ENCODE data around the gene EGR1. TPM values are rescaled to one million over a fixed set of nuclear protein-coding genes. Genes with fewer than 3 reads are reported as not detected.
A peak's percentile ranks its signal among the peaks of the same experiment; 100 is the strongest.

The EGR1 gene
- polyA plus RNA-seq = under 1 TPM in 2 of 3 donors, not detected in 1; 0.52 to 0.99 TPM

DNA sequence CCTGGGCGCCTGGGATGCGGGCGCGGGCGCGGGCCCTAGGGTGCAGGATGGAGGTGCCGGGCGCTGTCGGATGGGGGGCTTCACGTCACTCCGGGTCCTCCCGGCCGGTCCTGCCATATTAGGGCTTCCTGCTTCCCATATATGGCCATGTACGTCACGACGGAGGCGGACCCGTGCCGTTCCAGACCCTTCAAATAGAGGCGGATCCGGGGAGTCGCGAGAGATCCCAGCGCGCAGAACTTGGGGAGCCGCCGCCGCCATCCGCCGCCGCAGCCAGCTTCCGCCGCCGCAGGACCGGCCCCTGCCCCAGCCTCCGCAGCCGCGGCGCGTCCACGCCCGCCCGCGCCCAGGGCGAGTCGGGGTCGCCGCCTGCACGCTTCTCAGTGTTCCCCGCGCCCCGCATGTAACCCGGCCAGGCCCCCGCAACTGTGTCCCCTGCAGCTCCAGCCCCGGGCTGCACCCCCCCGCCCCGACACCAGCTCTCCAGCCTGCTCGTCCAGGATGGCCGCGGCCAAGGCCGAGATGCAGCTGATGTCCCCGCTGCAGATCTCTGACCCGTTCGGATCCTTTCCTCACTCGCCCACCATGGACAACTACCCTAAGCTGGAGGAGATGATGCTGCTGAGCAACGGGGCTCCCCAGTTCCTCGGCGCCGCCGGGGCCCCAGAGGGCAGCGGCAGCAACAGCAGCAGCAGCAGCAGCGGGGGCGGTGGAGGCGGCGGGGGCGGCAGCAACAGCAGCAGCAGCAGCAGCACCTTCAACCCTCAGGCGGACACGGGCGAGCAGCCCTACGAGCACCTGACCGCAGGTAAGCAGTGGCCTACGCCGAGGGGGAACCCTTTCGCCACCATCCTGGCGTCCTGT lies at the start of gene EGR1:
Gene EGR1 (plus strand): TSS at position 219 of the 864 bp plus-strand sequence. CDS start 283 bp downstream, at position 502.
- peaks cover 0 to 8% (median 4%) of the 10 kb centered on the region in 3 donors for H3K36me3 Mint-ChIP-seq
- no peaks in the 10 kb centered on the region for H3K9me3 Mint-ChIP-seq
- peak within 1 kb of the TSS; percentile 88 to 91 (median 90) for H3K4me3 Mint-ChIP-seq
- H3K4me1 Mint-ChIP-seq = peaks cover 24 to 25% of the 10 kb centered on the region in 2 donors
- DNase-seq = peak; percentile 97 to 98 (median 98)
- peaks cover 4 to 14% (median 6%) of the 10 kb centered on the region in 3 donors for H3K27me3 Mint-ChIP-seq (ENCODE audit: low read depth in 3 of 3)
- peak within 1 kb of the TSS; percentile 93 to 98 (median 94) for H3K27ac Mint-ChIP-seq

DNA sequence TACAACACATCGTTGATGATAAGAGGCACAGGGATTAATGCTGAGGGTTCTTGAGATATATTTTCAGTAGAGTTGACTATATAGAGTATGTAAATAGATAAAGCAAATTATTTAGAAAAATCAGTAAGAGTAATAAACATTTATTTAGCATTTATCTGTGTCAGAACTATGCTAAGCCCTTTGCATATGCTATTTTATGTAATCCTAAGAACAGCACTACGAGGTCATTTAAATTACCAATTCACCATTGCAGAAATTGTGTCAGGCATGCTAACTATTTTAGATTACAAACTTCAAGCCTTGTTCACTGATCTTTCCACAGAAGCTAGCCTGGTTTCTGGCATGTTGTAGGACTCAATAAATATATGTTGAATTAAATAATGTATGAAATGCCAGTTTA lies 46.8 kb upstream of the EGR1 start:
- no peak overlapping the region for H3K4me3 Mint-ChIP-seq
- peaks cover 0 to 2% (median 2%) of the 10 kb centered on the region in 3 donors for H3K27me3 Mint-ChIP-seq (ENCODE audit: low read depth in 3 of 3)
- H3K27ac Mint-ChIP-seq = peak overlapping the region in 1 of 6 donors; percentile 57
- no peaks in the 10 kb centered on the region for H3K4me1 Mint-ChIP-seq
- H3K9me3 Mint-ChIP-seq = no peaks in the 10 kb centered on the region
- H3K36me3 Mint-ChIP-seq = peaks cover 23 to 54% (median 23%) of the 10 kb centered on the region in 3 donors
- no peak for DNase-seq

DNA sequence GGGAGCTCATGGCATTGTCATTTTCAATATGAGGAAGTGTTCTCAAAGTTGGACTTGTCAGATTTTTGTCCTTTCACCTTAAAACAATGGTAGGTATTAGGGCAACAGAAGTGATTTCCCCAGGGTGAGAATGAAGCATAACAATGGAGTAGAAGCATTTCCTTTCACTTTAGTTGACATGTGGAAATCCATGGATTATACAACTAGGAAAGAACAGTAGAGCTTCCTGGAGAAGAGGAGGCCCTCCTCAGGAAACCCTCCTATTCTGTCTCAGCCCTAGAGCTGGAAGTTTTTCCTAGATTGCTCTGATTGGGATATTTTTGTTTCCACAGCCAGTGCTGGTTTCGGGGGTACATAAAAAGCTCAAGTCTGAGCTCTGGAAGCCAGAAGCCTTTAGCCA lies 40.2 kb upstream of the EGR1 start:
- H3K36me3 Mint-ChIP-seq = peaks cover 40 to 65% (median 43%) of the 10 kb centered on the region in 3 donors

DNA sequence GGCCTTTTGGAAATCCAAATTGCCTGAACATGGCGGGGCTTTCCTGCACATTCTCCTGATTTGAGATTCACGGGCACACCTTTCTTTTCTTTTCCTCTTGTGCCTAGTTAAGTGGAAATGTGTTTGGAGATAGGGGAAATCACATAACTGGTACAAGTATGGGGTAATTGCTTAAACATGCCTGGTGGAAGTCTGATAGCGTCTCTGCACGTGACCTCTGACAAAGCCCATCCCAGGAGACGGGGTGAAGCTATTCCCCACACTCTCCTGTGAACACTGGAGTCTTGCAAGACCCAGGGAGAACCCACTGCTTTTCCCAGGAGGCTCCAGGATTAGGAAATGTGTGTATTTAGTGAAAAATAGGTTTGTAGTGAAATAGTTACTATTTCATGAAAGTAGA lies 29.3 kb upstream of the EGR1 start:
- Mint-ChIP-seq H3K9me3 (no peaks in the 10 kb centered on the region), H3K27me3 (ENCODE audit: low read depth in 3 of 3) (peaks cover 0 to 4% (median 4%) of the 10 kb centered on the region in 3 donors), H3K27ac (peak overlapping the region in 1 of 6 donors; percentile 56), H3K36me3 (peaks cover 23 to 32% (median 24%) of the 10 kb centered on the region in 3 donors), H3K4me3 (no peak overlapping the region), H3K4me1 (peaks cover 16 to 26% of the 10 kb centered on the region in 2 donors)
- DNase-seq = no peak

More for the DNA sequence above, 40.2 kb upstream of the EGR1 start:
- H3K27me3 Mint-ChIP-seq (ENCODE audit: low read depth in 3 of 3) = peaks cover 0 to 3% (median 0%) of the 10 kb centered on the region in 3 donors
- H3K4me3 Mint-ChIP-seq = no peak overlapping the region
- DNase-seq = no peak
- no peaks in the 10 kb centered on the region for H3K4me1 Mint-ChIP-seq
- peak overlapping the region in 2 of 6 donors; percentile 2 to 18 for H3K27ac Mint-ChIP-seq
- no peaks in the 10 kb centered on the region for H3K9me3 Mint-ChIP-seq

DNA sequence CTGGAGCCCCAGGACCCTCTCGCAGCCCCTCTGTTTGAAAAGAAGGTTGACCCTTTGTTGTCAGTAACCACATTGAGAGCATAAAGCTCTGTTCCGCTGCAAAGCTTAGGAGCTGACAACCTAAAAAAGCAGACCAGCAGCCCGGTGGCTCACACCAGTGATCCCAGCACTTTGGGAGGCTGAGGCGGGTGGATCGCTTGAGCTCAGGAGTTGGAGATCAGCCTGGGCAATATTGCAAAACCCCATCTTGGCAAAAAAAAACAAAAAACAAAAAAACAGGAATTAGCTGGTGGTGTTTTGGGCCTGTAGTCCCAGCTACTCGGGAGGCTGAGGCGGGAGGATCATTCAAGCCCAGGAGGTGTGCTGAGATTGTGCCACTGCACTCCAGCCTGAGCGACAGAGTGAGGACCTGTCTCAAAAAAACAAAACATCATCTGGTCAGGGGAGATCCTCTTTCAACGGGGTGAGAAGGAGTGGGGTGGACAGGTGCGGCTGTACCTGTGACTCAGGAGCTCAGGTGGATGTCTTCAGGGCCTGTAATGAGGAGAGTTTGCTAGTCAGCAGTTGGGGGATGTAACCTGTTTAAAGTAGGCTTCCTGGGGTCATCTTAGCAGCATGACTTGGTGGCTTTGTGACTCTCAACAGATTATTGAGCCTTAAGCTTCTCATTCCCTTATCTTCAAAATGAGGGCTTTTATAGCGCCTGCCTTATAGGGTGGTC lies 27.1 kb upstream of the EGR1 start:
- Mint-ChIP-seq H3K4me1 (peaks cover 16 to 26% of the 10 kb centered on the region in 2 donors), H3K9me3 (no peaks in the 10 kb centered on the region), H3K27me3 (ENCODE audit: low read depth in 3 of 3) (peaks cover 0 to 4% (median 4%) of the 10 kb centered on the region in 3 donors), H3K27ac (peak overlapping the region; percentile 29 to 85 (median 61)), H3K36me3 (peaks cover 9 to 20% (median 13%) of the 10 kb centered on the region in 3 donors), H3K4me3 (peak overlapping the region; percentile 77 to 88 (median 85))
- no peak for DNase-seq

DNA sequence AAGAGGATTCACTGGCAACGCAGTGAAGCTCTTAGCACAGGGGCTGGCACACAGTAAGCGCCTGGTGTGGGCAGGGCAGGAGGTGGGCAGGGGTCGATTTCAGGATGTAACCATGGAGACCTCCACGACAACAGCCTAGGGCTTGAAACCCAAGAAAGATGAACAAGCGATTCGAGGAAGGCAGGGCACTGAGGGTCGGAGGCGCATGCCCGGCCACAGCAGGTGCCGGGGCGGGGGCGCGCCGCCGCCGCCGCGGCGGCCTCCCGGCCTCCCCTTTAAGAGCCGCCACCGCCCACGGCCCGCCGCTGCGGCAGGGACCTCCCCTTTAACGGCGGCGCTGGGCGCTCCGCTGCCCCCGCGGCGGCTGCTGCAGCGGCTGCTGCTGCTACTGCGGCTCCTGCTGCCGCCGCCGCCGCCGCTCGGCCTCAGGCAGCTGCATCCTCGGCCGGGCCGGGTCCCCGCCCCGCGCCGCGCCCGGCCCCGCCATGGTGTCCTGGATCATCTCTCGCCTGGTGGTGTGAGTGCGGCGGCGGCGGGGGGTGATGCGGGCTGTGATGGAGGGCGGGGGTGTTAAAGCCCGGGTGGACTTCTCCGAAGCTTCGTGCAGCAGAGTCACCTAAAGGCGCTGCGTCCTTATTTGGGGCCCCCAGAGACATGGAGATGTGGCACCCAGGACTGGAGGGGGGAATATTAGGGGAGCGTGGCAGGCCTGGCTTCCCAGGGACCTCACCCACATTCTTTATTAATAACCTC lies 26.4 kb upstream of the EGR1 start, which contains the start of gene REEP2:
Gene REEP2 (plus strand): TSS at position 334 of the 753 bp plus-strand sequence. CDS start 152 bp downstream, at position 486.
- H3K36me3 Mint-ChIP-seq = peaks cover 9 to 20% (median 13%) of the 10 kb centered on the region in 3 donors
- H3K4me1 Mint-ChIP-seq = peaks cover 16 to 26% of the 10 kb centered on the region in 2 donors
- peak within 1 kb of the TSS; percentile 81 to 88 (median 86) for H3K4me3 Mint-ChIP-seq
- DNase-seq = peak; percentile 72 to 76 (median 76)
- H3K27ac Mint-ChIP-seq = peak within 1 kb of the TSS; percentile 29 to 85 (median 62)
- H3K9me3 Mint-ChIP-seq = no peaks in the 10 kb centered on the region
- H3K27me3 Mint-ChIP-seq (ENCODE audit: low read depth in 3 of 3) = peaks cover 0 to 4% (median 4%) of the 10 kb centered on the region in 3 donors

DNA sequence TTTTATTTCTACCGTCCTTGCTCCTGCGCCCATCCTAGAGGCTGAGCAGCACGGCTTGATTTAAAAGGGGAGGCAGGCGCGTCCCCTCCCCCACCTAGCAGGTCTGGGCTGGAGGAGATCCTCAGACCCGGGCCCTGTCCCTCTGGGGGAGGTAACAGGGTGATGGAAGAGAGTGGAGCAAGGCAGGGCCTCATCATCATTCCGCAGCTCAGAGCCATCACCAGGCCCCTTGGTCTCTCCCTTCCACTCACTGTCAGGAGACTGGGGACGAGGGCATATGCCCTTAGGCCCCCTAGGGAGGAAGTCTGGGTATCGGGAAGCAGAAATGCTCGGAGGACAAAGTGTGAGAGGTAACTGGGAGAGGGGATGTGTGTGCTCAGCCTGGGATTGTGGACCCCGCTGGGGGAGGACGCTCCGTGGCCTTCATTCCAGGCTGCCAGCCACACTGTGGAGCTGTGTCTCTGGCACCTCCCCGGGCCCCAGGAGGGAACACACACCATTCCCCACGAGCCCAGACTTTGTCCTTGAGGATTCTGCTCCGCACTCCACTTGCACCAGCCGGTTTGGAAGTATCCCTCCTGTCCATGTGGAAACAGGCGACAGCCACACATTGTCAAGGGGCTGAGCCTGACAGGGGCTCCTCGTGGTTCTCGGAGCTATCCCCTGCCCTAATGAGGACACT lies 25.7 kb upstream of the EGR1 start:
- Mint-ChIP-seq H3K4me1 (peaks cover 16 to 26% of the 10 kb centered on the region in 2 donors), H3K36me3 (peaks cover 5 to 16% (median 9%) of the 10 kb centered on the region in 3 donors), H3K27me3 (ENCODE audit: low read depth in 3 of 3) (peaks cover 0 to 4% (median 4%) of the 10 kb centered on the region in 3 donors), H3K4me3 (peak overlapping the region; percentile 79 to 87 (median 86)), H3K27ac (peak overlapping the region in 3 of 6 donors; percentile 55 to 85 (median 67)), H3K9me3 (no peaks in the 10 kb centered on the region)
- no peak for DNase-seq

DNA sequence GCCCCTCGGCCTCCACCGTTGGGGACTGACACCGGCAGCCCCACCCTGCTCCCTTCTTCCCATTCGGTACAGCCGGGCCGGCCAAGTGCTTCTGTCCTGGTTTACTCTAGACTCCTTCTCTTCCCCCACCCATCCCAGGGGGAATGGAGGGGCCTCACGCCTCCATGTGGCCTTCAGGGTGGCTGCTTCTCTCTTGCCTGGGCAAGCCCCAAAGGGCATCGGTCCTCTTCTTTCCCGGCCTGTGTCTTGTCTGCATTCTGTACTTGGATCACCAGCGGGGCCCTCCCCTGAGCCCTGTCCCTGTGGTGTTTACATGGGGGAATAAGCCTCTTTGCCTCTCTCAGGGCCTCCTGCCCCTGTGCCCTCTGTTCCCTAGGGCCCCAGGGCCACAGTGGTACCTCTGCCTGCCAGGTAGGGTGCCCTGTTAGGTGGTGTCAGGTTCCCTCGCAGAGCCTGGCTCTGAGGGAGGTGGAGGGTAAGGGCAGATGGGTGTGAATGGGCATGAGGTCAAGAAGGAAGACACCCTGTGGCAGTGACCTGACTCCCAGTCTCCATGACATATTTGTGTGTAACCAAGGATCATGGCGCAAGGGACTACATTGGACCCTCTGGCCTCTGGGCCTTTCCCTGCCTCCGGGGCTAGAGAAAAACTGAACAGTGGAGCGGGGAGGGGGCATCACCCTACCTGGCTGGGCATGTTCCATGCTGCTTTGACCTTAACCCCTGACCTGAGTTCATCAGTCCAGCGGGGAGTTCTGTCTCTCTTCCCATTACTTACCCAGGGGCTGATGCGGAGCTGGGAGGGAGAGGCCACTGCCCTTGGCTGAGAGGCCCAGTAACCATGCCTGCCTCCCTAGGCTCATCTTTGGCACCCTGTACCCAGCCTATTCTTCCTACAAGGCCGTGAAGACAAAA lies 24.9 kb upstream of the EGR1 start:
- H3K27ac Mint-ChIP-seq = peak overlapping the region in 4 of 6 donors; percentile 35 to 72 (median 62)
- H3K4me3 Mint-ChIP-seq = peak overlapping the region; percentile 55 to 87 (median 68)
- no peak for DNase-seq

DNA sequence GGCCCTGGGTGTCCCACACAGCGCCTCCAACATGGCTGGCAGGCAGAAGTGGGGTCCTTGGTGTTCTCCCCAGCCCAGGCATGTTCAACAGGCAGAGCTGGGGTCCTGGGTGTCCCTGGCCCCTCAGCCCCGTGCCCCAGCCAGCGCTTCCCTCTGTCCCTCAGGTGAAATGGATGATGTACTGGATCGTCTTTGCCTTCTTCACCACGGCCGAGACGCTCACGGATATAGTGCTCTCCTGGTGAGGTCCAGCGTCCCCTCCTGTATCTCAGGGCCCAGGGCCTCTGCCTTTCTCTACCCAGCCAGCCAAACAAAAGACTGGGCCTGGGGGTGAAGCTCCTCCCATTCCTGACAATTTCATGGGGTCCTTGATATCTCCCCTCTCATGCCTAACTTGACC lies 24.1 kb upstream of the EGR1 start:
- H3K27me3 Mint-ChIP-seq (ENCODE audit: low read depth in 3 of 3) = peaks cover 0 to 4% (median 3%) of the 10 kb centered on the region in 3 donors
- no peak overlapping the region for H3K27ac Mint-ChIP-seq
- H3K4me3 Mint-ChIP-seq = no peak overlapping the region
- DNase-seq = no peak
- H3K9me3 Mint-ChIP-seq = no peaks in the 10 kb centered on the region
- H3K4me1 Mint-ChIP-seq = peaks cover 16 to 26% of the 10 kb centered on the region in 2 donors
- no peaks in the 10 kb centered on the region for H3K36me3 Mint-ChIP-seq

More for the DNA sequence above, 24.9 kb upstream of the EGR1 start:
- Mint-ChIP-seq H3K36me3 (peaks cover 0 to 8% (median 1%) of the 10 kb centered on the region in 3 donors), H3K4me1 (peaks cover 16 to 26% of the 10 kb centered on the region in 2 donors), H3K9me3 (no peaks in the 10 kb centered on the region), H3K27me3 (ENCODE audit: low read depth in 3 of 3) (peaks cover 0 to 4% (median 3%) of the 10 kb centered on the region in 3 donors)

DNA sequence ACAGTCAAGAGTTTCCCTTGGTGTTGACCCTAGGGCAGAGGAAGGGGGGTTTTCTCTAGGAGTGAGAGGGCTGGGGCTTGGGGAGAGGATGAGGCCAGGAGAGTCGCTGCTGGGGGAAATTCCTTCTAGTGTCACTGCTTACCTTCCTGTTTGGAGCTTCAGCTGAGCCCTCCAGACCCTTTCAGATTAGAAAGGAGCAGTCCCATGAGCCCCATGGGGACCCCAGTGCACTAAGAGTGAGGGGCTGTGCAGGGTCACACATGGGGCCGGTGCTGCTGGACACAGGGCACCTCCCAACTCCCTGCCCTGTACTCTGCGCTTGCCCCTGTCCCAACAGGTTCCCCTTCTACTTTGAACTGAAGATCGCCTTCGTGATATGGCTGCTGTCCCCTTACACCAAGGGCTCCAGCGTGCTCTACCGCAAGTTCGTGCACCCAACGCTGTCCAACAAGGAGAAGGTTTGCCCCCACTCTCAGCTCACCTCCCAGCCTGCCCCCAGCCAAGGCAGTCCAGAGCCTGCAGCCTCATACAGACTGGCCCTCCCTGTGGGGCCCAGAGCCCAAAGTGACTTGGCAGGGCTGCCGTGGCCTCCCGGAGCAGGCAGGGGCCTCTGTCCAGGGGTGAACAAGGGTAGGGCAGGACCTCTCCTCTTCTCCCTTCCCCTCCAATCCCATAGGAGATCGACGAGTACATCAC lies 21.1 kb upstream of the EGR1 start:
- Mint-ChIP-seq H3K27me3 (ENCODE audit: low read depth in 3 of 3) (peaks cover 2 to 5% (median 4%) of the 10 kb centered on the region in 3 donors), H3K27ac (peak overlapping the region in 1 of 6 donors; percentile 49), H3K4me3 (no peak overlapping the region), H3K36me3 (no peaks in the 10 kb centered on the region), H3K4me1 (peaks cover 6 to 11% of the 10 kb centered on the region in 2 donors), H3K9me3 (no peaks in the 10 kb centered on the region)
- DNase-seq = no peak

DNA sequence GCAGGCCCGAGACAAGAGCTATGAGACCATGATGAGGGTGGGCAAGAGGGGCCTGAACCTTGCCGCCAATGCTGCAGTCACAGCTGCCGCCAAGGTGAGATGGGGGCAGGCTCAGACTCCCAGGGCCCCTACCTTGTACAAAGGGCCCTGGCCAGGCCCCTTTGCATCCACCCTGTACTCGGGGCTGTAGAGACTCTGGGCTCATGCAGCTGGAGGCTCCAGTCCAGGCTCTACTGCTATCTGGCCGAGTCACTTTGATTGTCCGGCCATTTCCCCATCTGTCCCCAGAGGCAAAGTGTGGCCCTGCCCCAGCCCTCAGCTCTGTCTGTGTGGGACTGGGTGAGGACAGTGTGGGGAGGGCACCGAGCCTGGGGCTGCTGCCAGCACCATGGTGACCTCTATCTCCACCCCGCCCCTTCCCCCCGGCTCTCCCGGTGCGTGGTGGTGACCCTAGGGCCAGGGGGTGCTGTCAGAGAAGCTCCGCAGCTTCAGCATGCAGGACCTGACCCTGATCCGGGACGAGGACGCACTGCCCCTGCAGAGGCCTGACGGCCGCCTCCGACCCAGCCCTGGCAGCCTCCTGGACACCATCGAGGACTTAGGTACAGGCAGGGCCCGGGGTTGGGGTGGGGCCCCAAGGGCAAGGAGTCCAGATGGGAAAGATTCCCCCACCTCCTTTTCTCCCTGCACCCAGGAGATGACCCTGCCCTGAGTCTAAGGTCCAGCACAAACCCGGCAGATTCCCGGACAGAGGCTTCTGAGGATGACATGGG lies 20.3 kb upstream of the EGR1 start:
- H3K27me3 Mint-ChIP-seq (ENCODE audit: low read depth in 3 of 3) = peaks cover 2 to 5% (median 2%) of the 10 kb centered on the region in 3 donors
- H3K36me3 Mint-ChIP-seq = no peaks in the 10 kb centered on the region
- no peaks in the 10 kb centered on the region for H3K9me3 Mint-ChIP-seq
- H3K4me3 Mint-ChIP-seq = no peak overlapping the region
- peaks cover 6 to 8% of the 10 kb centered on the region in 2 donors for H3K4me1 Mint-ChIP-seq
- no peak for DNase-seq
- H3K27ac Mint-ChIP-seq = peak overlapping the region in 1 of 6 donors; percentile 49

Measured in immature natural killer cell (primary cell).